ENCODE data around the gene GRIN3B. TPM values are rescaled to one million over a fixed set of nuclear protein-coding genes. Genes with fewer than 3 reads are reported as not detected.
A peak's percentile ranks its signal among the peaks of the same experiment; 100 is the strongest.

The GRIN3B gene
- total and polyA plus RNA-seq, 8 donors: 0.03 TPM; not detected in 7

DNA sequence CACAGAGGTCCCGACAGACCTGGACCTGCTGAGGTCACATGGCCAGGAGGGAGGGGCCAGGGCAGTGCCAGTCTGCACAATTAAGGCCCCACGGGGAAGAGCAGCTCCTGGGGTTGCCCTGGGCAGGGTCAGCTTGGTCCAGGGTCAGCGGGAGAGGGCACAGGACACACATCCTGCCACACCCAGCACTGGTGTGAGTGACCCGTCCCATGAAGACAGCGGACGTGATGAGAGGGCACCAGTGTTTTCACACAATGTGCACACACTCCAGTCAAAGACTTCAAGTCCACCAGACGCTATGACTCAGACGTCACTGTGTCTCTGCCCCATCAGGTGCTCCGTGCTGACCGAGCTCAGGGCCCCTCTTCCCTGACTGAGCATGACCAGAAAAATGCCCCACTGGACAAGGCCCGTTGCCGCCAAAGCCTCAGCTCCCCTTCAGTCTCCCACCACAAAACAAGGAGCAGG is 16.5 kb downstream of the GRIN3B start:
- Histone ChIP-seq H3K36me3 (peaks cover 21 to 40% (median 38%) of the 10 kb centered on the region in 4 donors), H3K27ac (peak overlapping the region; percentile 34 to 99 (median 57)), H3K4me3 (peak overlapping the region in 3 of 4 donors; percentile 2 to 32 (median 3)), H3K9me3 (no peaks in the 10 kb centered on the region), H3K27me3 (no peaks in the 10 kb centered on the region), H3K4me1 (peaks cover 49 to 74% (median 64%) of the 10 kb centered on the region in 4 donors)
- DNase-seq: no peak
- TF ChIP-seq EP300 (IDR thresholded peaks at IDR 0.05) (no peak), POLR2A (IDR thresholded peaks at IDR 0.05) (no peak), POLR2AphosphoS5 (IDR thresholded peaks at IDR 0.05) (no peak)
- TF ChIP-seq, protein P1, sequence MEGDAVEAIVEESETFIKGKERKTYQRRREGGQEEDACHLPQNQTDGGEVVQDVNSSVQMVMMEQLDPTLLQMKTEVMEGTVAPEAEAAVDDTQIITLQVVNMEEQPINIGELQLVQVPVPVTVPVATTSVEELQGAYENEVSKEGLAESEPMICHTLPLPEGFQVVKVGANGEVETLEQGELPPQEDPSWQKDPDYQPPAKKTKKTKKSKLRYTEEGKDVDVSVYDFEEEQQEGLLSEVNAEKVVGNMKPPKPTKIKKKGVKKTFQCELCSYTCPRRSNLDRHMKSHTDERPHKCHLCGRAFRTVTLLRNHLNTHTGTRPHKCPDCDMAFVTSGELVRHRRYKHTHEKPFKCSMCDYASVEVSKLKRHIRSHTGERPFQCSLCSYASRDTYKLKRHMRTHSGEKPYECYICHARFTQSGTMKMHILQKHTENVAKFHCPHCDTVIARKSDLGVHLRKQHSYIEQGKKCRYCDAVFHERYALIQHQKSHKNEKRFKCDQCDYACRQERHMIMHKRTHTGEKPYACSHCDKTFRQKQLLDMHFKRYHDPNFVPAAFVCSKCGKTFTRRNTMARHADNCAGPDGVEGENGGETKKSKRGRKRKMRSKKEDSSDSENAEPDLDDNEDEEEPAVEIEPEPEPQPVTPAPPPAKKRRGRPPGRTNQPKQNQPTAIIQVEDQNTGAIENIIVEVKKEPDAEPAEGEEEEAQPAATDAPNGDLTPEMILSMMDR (IDR thresholded peaks at IDR 0.05): no peak
- intact Hi-C loops (cut with DNase I; ENCODE audit: low total_unique reads): no loop called here
- 33 to 40% (median 36%) methylated on average over 6 to 12 of the region's 12 CpGs for WGBS, 5 donors

- TF ChIP-seq POLR2A (IDR thresholded peaks at IDR 0.05): no peak
- TF ChIP-seq, protein P1 (IDR thresholded peaks at IDR 0.05): no peak
- TF ChIP-seq EP300 (IDR thresholded peaks at IDR 0.05): no peak
- TF ChIP-seq POLR2AphosphoS5 (IDR thresholded peaks at IDR 0.05): no peak
- no peaks in the 10 kb centered on the region for H3K9me3 ChIP-seq
- peaks cover 49 to 80% (median 67%) of the 10 kb centered on the region in 4 donors for H3K4me1 ChIP-seq
- intact Hi-C loops (cut with DNase I; ENCODE audit: low total_unique reads): no loop called here
- peak; percentile 62 to 78 for DNase-seq
- H3K36me3 ChIP-seq: peaks cover 15 to 34% (median 32%) of the 10 kb centered on the region in 4 donors
- peak overlapping the region; percentile 34 to 99 (median 57) for H3K27ac ChIP-seq
- WGBS, 5 donors: 36 to 50% (median 45%) methylated on average over 16 to 24 of the region's 24 CpGs
- no peaks in the 10 kb centered on the region for H3K27me3 ChIP-seq
- peak overlapping the region in 3 of 4 donors; percentile 2 to 32 (median 3) for H3K4me3 ChIP-seq
Observed at GRCh38 chr19:1017115-1017905, 17.1 kb downstream of the GRIN3B start.

GRCh38 chr19:1017906-1018305 is 17.7 kb downstream of the GRIN3B start:
- TF ChIP-seq, protein P1 (IDR thresholded peaks at IDR 0.05): no peak
- TF ChIP-seq POLR2AphosphoS5 (IDR thresholded peaks at IDR 0.05) (no peak), POLR2A (IDR thresholded peaks at IDR 0.05) (no peak), EP300 (IDR thresholded peaks at IDR 0.05) (no peak)
- DNase-seq: no peak
- peaks cover 49 to 86% (median 70%) of the 10 kb centered on the region in 4 donors for H3K4me1 ChIP-seq
- 78 to 98% (median 86%) methylated on average over 7 to 9 of the region's 9 CpGs for WGBS, 5 donors
- no peaks in the 10 kb centered on the region for H3K27me3 ChIP-seq
- intact Hi-C loops (cut with DNase I; ENCODE audit: low total_unique reads): no loop called here
- peak overlapping the region in 2 of 4 donors; percentile 32 to 96 for H3K4me3 ChIP-seq
- no peaks in the 10 kb centered on the region for H3K9me3 ChIP-seq
- peak overlapping the region; percentile 34 to 99 (median 57) for H3K27ac ChIP-seq
- peaks cover 9 to 28% (median 26%) of the 10 kb centered on the region in 4 donors for H3K36me3 ChIP-seq

GRCh38 chr19:1018393-1018792 is 18.2 kb downstream of the GRIN3B start:
- TF ChIP-seq, protein P1 (IDR thresholded peaks at IDR 0.05): no peak
- no peak for TF ChIP-seq POLR2A (IDR thresholded peaks at IDR 0.05)
- no peak for TF ChIP-seq EP300 (IDR thresholded peaks at IDR 0.05)
- TF ChIP-seq POLR2AphosphoS5 (IDR thresholded peaks at IDR 0.05): no peak
- peaks cover 5 to 23% (median 21%) of the 10 kb centered on the region in 4 donors for H3K36me3 ChIP-seq
- 52 to 64% (median 57%) methylated on average over 5 of the region's 5 CpGs for WGBS, 5 donors
- H3K4me3 ChIP-seq: peak overlapping the region in 2 of 4 donors; percentile 96 to 97
- intact Hi-C loops (cut with DNase I; ENCODE audit: low total_unique reads): no loop called here
- peaks cover 49 to 89% (median 72%) of the 10 kb centered on the region in 4 donors for H3K4me1 ChIP-seq
- H3K27ac ChIP-seq: peak overlapping the region in 3 of 5 donors; percentile 53 to 99 (median 96)
- no peaks in the 10 kb centered on the region for H3K9me3 ChIP-seq
- no peak for DNase-seq
- H3K27me3 ChIP-seq: no peaks in the 10 kb centered on the region
